Activated T-helper 2 cell treated with anti-CD3 and anti-CD28 coated beads, Interferon-gamma antibody, Interleukin-2, Interleukin-4, amounts not matched to agents 10 μg/mL and 5 μg/mL and 100 μg/mL, durations not matched to agents 14 hours and 24 hours and 36 hours (primary cell): Measurements from ENCODE around the gene RAI14. TPM values are rescaled to one million over a fixed set of nuclear protein-coding genes. Genes with fewer than 3 reads are reported as not detected.

Experiments used
- DNase-seq: peaks from one replicate; pipeline ENCODE4 v3.0.0; 2021; ENCODE audit warnings: low spot score
- H3K27ac Mint-ChIP-seq: one replicate; pipeline ENCODE4 v1.8.0; 2021; ENCODE audit warnings: mixed read lengths
- H3K27me3 Mint-ChIP-seq: one replicate; pipeline ENCODE4 v1.8.0; 2021; ENCODE audit warnings: low read depth, mixed read lengths
- H3K36me3 Mint-ChIP-seq: one replicate; pipeline ENCODE4 v1.8.0; 2021; ENCODE audit warnings: low read depth, mixed read lengths
- H3K4me1 Mint-ChIP-seq: one replicate; pipeline ENCODE4 v1.8.0; 2021; ENCODE audit warnings: low read depth, mixed read lengths
- H3K4me3 Mint-ChIP-seq: one replicate; pipeline ENCODE4 v1.8.0; 2021; ENCODE audit warnings: low read depth, mild to moderate bottlenecking, moderate library complexity, mixed read lengths
- H3K9me3 Mint-ChIP-seq: one replicate; pipeline ENCODE4 v1.8.0; 2021; ENCODE audit warnings: mixed read lengths
- intact Hi-C: fragments of 100-400 bp; cut with micrococcal nuclease; formaldehyde crosslinking; loops from one replicate; pipeline ENCODE4 v1.15.1; 2023
- total RNA-seq: library from RNA; stranded (reverse); gene quantifications from 2 replicates; pipeline ENCODE4 v1.2.3, GENCODE V29; 2022

The RAI14 gene
- total RNA-seq, 1 donor from 2014 or later: 4.0 TPM

GRCh38 chr5:34672196-34672595 lies 16.1 kb downstream of the RAI14 start:
- no peak for DNase-seq
- Mint-ChIP-seq H3K4me1 (peaks cover 2% of the 10 kb centered on the region), H3K4me3 (no peak overlapping the region), H3K27ac (no peak overlapping the region), H3K36me3 (no peaks in the 10 kb centered on the region), H3K9me3 (no peaks in the 10 kb centered on the region), H3K27me3 (peaks cover 4% of the 10 kb centered on the region)
- intact Hi-C loops: no loop called here

DNA sequence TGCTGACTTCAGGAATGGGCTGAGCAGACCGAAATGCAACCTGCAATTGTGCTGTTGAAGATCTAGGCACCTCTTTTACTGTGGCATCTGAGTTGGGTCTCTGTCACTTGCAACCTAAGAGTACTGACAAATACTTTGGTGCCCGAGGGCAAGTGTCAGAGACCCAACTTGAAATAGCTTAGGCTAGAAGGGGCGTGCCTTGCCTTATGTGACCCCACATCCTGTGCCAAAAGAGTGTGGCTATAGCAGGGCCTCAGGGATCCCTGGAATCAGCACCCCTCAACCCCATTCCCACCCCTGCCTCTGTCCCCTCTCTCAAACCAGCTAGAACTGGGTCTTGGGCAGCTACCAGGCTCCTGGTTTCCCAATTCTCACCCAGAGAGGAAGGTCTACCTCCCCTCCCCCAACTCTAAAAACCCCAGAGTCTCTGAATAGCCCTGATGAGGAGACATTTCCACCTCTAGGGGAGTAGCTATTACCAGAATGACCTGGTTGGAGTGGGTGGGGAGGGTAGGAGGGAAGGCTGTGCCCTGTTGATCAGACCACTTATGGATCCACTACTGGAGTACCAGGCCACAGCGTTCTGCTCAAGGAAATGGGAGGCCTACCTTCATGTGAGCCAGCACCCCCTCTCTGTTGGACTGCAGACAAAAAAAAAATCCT lies 17.5 kb downstream of the RAI14 start:
- Mint-ChIP-seq H3K27me3 (peaks cover 4% of the 10 kb centered on the region), H3K9me3 (no peaks in the 10 kb centered on the region), H3K4me1 (peaks cover 2% of the 10 kb centered on the region), H3K27ac (no peak overlapping the region), H3K36me3 (no peaks in the 10 kb centered on the region), H3K4me3 (no peak overlapping the region)
- DNase-seq: no peak
- intact Hi-C loops: no loop called here

GRCh38 chr5:34674187-34674586 lies 18.1 kb downstream of the RAI14 start:
- Mint-ChIP-seq H3K4me1 (peaks cover 2% of the 10 kb centered on the region), H3K27ac (no peak overlapping the region), H3K4me3 (no peak overlapping the region), H3K9me3 (no peaks in the 10 kb centered on the region), H3K36me3 (no peaks in the 10 kb centered on the region), H3K27me3 (peaks cover 4% of the 10 kb centered on the region)
- intact Hi-C loops: no loop called here
- no peak for DNase-seq

DNA sequence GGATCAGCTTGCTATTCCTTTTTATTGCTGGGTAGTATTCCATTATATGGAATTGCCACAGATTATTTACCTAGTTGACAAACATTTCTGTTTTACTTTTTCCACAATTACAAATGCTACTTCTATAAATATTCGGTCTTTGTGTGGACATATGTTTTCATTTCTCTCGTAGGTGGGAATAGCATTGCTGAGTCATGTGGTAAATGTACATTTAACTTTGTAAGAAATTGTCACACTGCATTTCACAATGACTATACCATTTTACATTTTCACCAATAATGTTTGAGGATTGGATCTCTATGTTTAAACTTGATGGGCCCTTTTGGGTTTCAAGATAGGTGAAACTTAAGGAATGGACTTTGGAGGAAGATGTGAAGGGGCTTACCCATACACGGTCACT lies 19.7 kb downstream of the RAI14 start:
- peaks cover 2% of the 10 kb centered on the region for H3K4me1 Mint-ChIP-seq
- no peaks in the 10 kb centered on the region for H3K36me3 Mint-ChIP-seq
- H3K9me3 Mint-ChIP-seq: no peaks in the 10 kb centered on the region
- intact Hi-C loops: no loop called here
- H3K4me3 Mint-ChIP-seq: no peak overlapping the region
- no peak overlapping the region for H3K27ac Mint-ChIP-seq
- H3K27me3 Mint-ChIP-seq: peaks cover 4% of the 10 kb centered on the region
- DNase-seq: no peak

- Mint-ChIP-seq H3K27ac (no peak overlapping the region), H3K27me3 (no peaks in the 10 kb centered on the region), H3K4me3 (no peak overlapping the region), H3K4me1 (peaks cover 2% of the 10 kb centered on the region), H3K36me3 (no peaks in the 10 kb centered on the region), H3K9me3 (no peaks in the 10 kb centered on the region)
- no peak for DNase-seq
- intact Hi-C loops: no loop called here
These were observed 20.3 kb downstream of the RAI14 start for GRCh38 chr5:34676416-34676815.

- Mint-ChIP-seq H3K36me3 (no peaks in the 10 kb centered on the region), H3K27me3 (no peaks in the 10 kb centered on the region), H3K4me1 (peaks cover 2% of the 10 kb centered on the region), H3K4me3 (no peak overlapping the region), H3K27ac (no peak overlapping the region), H3K9me3 (no peaks in the 10 kb centered on the region)
- intact Hi-C loops: no loop called here
- no peak for DNase-seq
These were observed 21.3 kb downstream of the RAI14 start for GRCh38 chr5:34677428-34677827.

DNA sequence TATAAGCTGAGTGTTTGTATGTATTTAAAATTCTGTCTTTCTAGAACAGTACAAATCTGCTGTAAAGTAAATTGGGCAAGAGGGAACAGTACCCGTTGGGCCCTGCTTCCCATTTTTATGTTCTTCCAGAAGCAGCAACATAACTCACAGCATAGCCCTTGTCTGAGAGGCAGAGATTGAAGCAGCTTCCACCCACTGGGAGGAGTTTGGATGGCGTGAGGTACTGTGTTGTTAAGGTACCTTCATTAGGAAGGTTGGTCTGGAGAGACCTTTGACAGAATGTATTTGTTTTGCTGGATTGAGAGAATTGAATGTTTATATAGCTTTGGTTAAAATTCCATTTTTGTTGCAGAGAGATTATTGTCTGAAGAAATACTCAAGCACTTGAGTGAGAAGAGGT lies 24.8 kb downstream of the RAI14 start:
- Mint-ChIP-seq H3K4me1 (peaks cover 2% of the 10 kb centered on the region), H3K4me3 (no peak overlapping the region), H3K27ac (no peak overlapping the region), H3K9me3 (no peaks in the 10 kb centered on the region), H3K36me3 (no peaks in the 10 kb centered on the region), H3K27me3 (no peaks in the 10 kb centered on the region)
- intact Hi-C loops: loop anchor here (10.0 kb wide), 1 partner anchor 146 kb away; no protein-coding TSS in a partner anchor
- no peak for DNase-seq

DNA sequence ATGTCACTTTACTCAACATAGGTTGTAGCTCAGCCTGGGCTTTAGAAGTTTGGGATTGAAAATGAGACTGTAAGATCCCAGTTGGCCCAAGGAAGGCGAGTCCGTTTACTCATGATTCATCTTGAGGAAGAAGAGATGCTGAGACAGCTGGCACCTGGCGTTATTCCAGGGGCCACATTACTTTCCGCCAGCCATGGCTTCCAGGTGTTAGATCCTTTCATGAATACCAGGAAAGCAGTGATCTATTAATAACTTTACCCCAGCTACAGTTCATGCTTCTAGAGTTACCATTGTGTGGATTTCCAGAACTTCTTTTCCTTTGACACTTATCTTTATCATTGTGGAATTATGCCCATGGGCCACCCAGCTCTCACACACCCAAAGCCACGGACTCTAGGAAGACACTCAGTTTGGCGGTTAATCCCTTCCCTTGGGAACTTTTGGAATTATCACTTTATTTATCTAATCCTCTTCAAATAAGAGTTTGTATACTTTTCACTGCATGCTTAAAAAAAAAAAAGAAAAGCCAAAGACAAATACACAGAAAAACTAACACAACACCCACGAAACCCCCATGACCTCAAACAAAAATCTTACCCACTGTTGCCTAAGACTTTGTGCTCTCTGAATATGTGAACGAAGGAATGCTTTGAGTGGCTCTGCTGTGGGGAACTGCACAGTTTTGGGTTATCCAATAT lies 26.9 kb downstream of the RAI14 start:
- Mint-ChIP-seq H3K27me3 (no peaks in the 10 kb centered on the region), H3K4me1 (no peaks in the 10 kb centered on the region), H3K36me3 (no peaks in the 10 kb centered on the region), H3K27ac (no peak overlapping the region), H3K9me3 (no peaks in the 10 kb centered on the region), H3K4me3 (no peak overlapping the region)
- DNase-seq: no peak
- intact Hi-C loops: loop anchor here (10.0 kb wide), 1 partner anchor 148 kb away; no protein-coding TSS in a partner anchor

DNA sequence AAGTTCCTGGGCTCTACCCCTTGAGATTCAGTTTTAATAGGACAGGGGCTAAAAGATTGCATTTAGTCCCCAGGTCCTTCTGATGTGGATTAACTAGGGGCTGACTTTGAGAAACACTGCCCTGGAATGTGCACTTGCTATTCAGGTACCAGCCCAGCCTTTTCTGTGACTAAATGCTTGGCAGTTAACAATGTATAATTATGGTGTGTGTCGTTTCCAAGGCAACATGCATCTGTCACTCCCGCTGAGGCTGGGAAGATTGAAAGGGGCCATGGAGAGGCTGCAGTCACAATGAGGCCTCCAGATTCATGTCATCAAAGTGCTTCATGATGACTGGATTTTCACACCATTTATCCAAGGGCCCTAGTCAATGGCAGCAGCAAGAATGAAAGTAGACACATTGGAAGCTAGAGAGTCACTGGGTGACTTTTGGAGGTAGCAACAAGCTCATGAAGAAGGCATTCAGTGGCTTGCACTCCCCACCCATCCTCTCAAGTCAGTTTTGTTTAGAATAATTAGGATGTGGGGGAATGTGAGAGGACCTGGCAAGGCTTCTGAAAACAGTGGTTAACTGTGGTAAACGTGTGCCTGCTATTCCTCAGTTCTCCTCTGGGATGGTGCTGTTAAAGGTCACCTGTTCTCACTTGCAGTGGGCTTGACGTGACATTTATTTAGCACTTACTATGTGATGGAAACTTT lies 28.3 kb downstream of the RAI14 start:
- H3K4me3 Mint-ChIP-seq: no peak overlapping the region
- H3K27ac Mint-ChIP-seq: no peak overlapping the region
- no peaks in the 10 kb centered on the region for H3K9me3 Mint-ChIP-seq
- no peak for DNase-seq
- no peaks in the 10 kb centered on the region for H3K36me3 Mint-ChIP-seq
- H3K4me1 Mint-ChIP-seq: no peaks in the 10 kb centered on the region
- H3K27me3 Mint-ChIP-seq: no peaks in the 10 kb centered on the region
- intact Hi-C loops: loop anchor here (10.0 kb wide), 1 partner anchor 150 kb away; no protein-coding TSS in a partner anchor

GRCh38 chr5:34684980-34685352 lies 28.8 kb downstream of the RAI14 start:
- intact Hi-C loops: loop anchor here (10.0 kb wide), 1 partner anchor 150 kb away; no protein-coding TSS in a partner anchor
- H3K27me3 Mint-ChIP-seq: no peaks in the 10 kb centered on the region
- no peak for DNase-seq
- no peaks in the 10 kb centered on the region for H3K36me3 Mint-ChIP-seq
- H3K27ac Mint-ChIP-seq: no peak overlapping the region
- H3K9me3 Mint-ChIP-seq: no peaks in the 10 kb centered on the region
- H3K4me1 Mint-ChIP-seq: no peaks in the 10 kb centered on the region
- no peak overlapping the region for H3K4me3 Mint-ChIP-seq

DNA sequence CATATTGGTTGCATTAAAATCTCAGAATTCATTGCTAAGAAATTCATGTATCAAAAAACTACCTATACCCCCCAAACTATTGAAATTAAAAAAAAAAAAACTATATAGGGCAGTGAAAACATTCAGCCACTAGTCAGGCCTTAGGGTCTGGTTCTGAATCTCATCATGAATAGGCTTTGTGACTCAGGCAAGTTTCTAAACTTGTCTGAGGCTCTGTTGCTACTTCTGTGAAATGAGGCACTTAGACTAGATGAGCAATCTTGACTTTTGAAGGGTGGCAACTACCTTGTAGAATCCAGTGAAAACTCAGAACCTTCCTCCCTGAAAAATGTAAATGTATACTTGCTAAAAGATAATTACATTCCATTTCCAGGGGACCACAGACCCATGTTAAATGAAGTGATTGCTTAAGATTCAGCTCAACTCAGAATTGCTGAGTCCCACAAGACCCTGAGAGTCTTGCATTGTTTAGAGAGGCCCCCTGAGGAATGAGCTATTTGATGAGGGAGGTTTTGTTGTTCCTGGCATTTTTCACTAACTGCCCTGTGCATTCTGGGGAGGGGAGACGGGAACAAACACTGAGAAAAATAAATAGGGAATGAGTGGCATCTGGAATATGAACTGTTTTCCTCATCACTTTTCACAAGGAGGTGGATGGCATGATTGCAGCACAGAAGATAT lies 29.5 kb downstream of the RAI14 start:
- Mint-ChIP-seq H3K9me3 (no peaks in the 10 kb centered on the region), H3K27me3 (no peaks in the 10 kb centered on the region), H3K36me3 (no peaks in the 10 kb centered on the region), H3K4me3 (no peak overlapping the region), H3K4me1 (no peaks in the 10 kb centered on the region), H3K27ac (no peak overlapping the region)
- intact Hi-C loops: loop anchor here (10.0 kb wide), 1 partner anchor 151 kb away; no protein-coding TSS in a partner anchor
- no peak for DNase-seq

DNA sequence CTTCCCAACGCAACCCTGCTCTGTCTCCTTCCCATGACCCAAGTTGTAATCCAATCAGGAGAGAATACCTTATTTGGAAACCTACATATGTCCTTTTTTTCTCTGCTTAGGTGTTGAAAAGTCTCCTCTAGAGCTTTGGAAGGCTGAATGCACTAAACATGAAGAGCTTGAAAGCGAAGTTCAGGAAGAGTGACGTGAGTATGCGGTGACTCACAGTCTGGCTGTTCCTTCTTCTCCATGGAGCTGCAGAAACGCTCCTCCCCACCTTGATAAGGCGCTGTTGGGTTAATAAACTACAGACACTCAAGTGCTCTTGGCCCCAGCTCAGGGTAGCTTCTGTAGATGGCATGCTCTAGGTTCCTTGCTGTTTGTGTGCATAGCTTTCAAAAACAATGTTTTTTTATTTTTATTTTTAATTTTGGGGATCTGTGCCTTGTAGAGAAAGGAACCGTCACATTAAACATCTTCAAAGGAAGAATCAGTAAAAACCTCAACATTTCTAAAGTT lies 30.7 kb downstream of the RAI14 start:
- H3K4me1 Mint-ChIP-seq: no peaks in the 10 kb centered on the region
- no peaks in the 10 kb centered on the region for H3K9me3 Mint-ChIP-seq
- H3K36me3 Mint-ChIP-seq: no peaks in the 10 kb centered on the region
- H3K27ac Mint-ChIP-seq: no peak overlapping the region
- DNase-seq: no peak
- H3K4me3 Mint-ChIP-seq: no peak overlapping the region
- intact Hi-C loops: loop anchor here (10.0 kb wide), 1 partner anchor 152 kb away; no protein-coding TSS in a partner anchor
- no peaks in the 10 kb centered on the region for H3K27me3 Mint-ChIP-seq
